Transverse colon (tissue), 4 donors: ENCODE results near the gene TTLL5.

Experiments
- CTCF ChIP-seq, 5 experiments: fragments of 200-600 bp in 3 of 5; fragments of 450-650 bp in 2 of 5; sonication (generic) in 3 of 5; IDR thresholded peaks; 1 replicate in 2 of 5; 2 replicates in 3 of 5; pipeline ENCODE4 v1.5.1; 2016 to 2017; ENCODE audit warnings: antibody characterized with exemption in 5 of 5, inconsistent platforms in 3 of 5, mild to moderate bottlenecking in 2 of 5, moderate library complexity in 1 of 5
- EP300 ChIP-seq: sonication (generic); formaldehyde crosslinking; IDR thresholded peaks from one replicate; pipeline ENCODE4 v1.6.1; 2017; ENCODE audit warnings: antibody characterized with exemption, low read depth
- POLR2A ChIP-seq: fragments of 450-650 bp; IDR thresholded peaks from one replicate; pipeline ENCODE4 v1.6.1; 2016; ENCODE audit warnings: antibody characterized with exemption, mild to moderate bottlenecking, moderate library complexity
- POLR2AphosphoS5 ChIP-seq, 3 donors: sonication (generic); formaldehyde crosslinking; IDR thresholded peaks; one replicate each; pipeline ENCODE4 v1.6.1; 2016; ENCODE audit warnings: antibody characterized with exemption in 3 of 3

GRCh38 chr14:75697386-75697785, 36.3 kb downstream of the TTLL5 start:
- no peak for TF ChIP-seq CTCF (IDR thresholded peaks at IDR 0.05)
- TF ChIP-seq POLR2AphosphoS5 (IDR thresholded peaks at IDR 0.05) = no peak
- no peak for TF ChIP-seq POLR2A
- no peak for TF ChIP-seq EP300
